HG03066 (cell line): ENCODE results near the gene FABP6.

Experiments used
- ATAC-seq: cut with Tn5 transposase; IDR thresholded peaks from one replicate; pipeline ENCODE4 v1.9.1; 2021; ENCODE audit warnings: low read depth; ENCODE audit not compliant: unreplicated experiment

The FABP6 gene

DNA sequence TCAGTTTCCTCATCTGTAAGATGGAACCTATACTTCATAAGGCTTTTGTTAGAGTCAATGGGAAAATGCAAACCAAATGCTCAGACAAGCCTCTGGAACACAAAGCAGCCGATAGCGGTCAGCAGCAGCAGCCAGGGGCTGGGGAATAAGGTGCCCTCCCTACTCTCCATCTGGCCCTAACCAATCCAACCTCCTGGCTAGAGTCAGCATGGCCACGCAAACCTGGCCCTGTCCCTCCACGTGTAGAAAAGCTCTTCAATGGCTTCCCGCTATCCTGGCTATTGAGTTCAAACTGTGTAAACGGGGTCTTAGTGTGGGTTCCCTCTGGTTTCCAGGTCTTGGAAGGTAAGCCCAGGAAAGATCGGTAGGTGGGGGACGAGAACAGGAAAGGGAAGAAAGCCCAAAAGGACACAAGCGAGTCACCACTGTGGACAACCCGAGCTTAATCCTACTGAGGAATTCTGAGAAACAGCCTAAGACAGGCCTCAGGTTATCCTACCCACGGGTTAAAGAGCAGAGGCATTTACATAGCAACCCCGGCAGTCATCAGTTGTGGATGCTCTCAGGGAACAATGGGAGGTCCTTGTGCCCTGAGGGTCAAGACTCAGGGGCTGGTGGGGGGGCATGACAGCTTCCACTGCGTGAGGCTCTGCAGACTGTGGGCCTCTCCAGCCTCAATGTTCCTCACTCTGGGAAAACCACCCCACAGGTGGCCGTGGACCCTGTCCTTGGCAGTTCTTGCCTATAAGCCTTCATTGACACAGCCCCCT lies 30.9 kb downstream of the FABP6 start:
- ATAC-seq: no peak

DNA sequence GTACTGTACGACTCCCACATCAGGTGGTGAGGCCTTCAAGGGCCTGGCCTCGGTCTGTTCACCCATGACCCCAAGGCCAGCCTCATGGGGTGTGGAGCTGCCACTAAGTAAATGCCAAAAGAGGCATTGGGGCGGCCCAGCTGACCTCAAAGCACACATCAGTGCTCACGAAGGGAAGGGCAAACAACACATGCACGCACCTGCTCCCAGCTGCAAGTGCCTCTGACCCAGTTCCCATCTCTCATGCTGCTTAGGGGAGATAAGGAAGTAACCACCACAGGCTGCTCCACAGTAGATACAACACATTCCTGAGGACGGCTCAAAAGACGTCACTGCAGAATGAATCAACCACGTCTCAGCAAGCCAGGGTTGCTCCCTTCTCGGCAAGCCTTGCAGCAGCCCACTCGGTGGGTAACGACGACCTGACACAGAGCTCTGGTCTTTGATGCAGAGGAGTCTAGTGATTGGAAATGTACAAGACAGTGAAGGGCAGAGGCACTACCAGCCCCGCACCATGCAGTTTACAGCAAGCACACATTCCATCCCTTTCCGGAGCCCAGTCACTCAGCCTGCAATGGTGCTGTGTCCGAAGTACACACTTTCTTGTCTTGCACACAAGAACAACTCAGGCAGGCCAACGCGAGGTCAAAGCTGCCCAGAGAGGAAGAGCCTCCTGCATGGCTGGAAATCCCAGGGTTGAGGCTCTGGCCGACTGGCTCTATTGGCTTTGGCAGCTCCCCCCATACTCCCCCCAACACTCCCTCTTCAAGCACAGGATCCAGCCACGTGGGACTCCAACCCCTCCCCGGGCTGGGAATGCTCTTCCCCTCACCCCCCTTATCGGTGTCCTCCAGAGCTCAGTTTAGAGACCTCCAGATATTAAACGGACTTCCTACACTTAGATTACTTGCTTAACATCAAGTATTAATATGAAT lies 31.8 kb downstream of the FABP6 start:
- ATAC-seq: peak; percentile 62

DNA sequence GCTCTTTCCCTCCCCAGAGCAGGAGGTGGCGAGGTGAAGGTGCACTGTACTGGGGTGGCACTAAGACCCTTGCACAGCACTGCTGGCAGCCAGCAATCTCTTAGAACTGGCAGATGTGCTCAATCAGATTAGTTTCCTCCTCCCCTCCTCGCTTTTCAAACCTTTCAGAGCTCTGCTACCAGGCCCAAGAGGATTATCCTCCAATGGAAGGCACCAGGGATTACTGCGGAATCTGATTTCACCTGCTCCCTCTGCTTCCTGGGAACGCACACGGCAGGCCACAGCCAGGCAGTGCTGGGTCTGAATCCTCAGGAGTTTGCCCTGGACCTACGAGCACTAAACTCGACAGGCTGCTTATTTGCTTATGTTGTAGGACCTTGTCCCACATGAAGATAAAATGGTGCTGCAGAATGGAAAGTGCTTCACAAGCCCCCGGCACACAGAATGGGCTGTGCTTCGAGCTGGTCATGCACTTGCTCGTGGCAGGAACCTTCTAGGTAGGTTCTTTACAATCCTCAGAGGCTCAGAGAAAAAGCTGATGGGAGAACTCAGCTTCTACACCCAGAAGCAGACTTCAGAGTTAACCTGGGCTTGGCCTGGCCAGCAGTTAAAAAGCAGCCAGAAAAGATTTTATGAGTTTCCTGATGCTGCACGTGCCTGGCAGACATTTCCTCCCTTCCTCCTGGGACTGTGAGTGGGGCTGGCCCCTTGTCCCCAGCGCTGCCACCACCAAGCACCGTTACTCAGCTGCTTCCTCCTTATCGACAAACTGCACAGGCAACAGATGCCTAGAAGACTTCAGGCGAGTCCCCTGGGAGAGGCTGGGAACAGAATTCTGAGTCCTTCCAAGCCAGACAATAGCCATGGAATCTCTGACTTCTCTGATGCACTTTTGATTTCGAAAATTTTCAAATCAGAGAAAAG lies 33.1 kb downstream of the FABP6 start:
- no peak for ATAC-seq

DNA sequence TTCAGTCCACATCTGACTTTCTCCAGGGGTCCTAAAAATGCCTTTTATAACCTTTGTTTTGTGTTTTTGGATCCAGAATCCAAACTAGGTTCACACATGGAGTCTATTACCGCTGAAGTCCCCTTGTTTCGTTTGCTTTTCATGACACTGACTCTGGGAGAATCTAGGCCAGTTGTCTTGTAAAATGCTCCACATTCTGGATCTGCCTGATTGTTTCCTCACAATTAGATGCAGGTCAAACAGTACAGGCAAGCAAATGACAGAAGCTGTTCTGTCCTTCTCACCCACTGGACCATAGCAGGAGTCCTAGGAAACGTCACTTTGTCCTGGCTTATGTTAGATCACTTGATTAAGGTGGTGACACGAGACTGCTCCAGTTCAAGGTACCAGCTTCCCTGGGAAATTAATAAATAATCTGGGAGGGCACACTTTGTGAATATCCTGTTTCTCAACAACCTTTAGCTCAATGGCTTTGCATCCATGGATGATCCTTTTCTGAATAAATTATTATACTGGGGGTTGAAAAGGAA lies 34.1 kb downstream of the FABP6 start:
- ATAC-seq: no peak

DNA sequence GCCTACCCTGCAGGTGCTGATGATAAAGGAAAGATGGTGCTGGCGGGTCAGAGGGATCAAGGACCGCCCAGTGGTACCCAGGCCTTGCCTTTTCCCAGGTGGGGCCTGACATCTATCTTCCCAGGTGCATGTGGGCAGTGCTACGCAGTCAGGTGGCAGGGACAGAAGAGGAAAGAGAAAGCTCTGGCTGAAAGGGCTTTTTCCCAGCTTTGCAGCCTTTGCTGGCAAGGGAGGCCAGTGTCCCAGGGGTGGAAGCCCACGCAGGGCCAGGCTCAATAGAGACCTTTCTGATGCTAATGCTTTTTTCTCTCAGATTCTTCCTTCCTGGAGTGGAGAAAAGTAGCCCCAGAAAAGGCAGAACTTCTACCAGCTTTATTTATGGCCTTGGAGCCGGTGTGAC lies 36.7 kb downstream of the FABP6 start:
- ATAC-seq: no peak

DNA sequence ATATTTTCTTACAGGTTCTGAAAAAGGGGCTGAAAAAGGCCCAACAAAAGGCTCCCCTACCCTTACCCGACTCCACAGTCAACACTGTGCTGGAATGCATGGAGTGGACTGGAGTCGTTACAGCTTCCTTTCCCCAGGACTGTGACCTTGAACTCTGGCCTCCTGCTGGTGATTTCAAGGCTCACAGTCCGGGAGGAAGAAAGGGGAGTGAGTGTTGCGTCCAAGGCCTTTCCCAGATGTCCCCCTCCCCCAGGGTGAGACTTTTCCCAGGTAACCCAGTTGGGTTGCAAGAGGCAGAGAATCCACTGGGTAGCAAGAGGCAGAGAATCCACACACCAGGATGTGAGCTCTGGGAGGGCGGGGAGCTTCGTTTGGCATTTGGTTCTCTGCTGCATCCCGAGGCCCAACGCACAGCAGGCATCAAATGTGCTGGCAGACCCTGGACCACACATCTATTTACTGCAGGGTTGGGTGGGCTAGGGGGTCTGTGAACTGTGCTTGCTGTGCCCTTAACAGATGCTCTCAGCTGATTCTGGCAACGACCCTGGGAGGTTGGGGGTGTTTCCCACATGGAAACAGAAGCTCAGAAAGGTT lies 37.5 kb downstream of the FABP6 start:
- no peak for ATAC-seq

DNA sequence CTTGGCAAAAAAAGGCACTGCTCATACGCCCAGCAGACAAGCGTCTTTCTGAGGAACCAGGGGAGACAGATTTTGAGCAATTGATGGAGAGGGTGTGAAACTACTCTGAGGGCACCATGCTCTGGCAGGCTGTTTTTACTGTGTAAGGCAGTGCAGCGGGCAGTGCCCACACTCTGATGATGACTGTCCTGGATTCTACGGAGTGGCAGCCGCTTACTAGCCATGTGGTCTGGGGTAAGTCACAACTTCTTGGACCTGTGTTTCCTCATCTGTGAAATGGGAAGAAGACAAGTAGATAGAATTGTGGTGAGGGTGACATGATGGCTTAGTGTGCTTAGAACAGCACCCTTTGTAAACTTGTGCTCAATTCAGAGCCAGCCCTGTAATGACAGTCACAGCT lies 38.8 kb downstream of the FABP6 start:
- no peak for ATAC-seq

DNA sequence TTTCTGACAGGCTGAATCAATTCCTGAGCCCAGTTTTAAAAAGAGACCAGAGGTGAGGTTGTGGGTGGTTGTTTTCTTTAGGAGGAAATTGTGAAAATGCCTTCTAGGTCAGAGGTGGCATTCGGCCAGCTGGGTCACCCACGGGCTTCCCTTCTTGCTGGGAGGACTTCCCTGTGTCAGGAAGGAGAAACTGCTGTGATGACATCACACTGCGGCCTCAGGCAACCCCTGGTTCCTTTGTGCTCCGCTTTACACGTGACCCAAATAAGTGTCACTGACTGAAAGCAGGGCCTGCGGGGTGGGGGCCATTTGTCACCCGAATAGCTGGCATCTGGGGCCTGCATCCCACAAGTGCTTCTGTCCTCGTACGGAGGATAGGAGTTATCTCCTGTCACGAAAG lies 39.7 kb downstream of the FABP6 start:
- ATAC-seq: no peak

DNA sequence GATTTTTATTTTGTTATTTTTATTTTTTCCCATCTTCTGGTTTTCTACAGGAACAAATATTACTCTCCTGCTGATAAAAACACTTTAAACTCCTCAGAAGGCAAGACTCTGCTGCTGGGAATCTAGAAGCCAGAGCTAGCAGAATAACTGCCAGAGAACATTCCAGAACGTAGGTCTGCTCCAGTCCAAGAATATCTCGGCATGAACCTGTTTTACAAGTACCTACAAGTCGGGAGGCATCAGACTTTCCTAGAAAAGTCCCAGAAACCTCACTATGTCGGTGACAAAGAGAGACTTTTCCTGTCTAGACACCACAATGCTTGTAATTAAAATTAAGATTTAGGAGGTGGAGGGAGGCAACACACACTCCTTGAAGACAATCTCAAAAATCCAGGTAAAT lies 41.4 kb downstream of the FABP6 start:
- no peak for ATAC-seq

DNA sequence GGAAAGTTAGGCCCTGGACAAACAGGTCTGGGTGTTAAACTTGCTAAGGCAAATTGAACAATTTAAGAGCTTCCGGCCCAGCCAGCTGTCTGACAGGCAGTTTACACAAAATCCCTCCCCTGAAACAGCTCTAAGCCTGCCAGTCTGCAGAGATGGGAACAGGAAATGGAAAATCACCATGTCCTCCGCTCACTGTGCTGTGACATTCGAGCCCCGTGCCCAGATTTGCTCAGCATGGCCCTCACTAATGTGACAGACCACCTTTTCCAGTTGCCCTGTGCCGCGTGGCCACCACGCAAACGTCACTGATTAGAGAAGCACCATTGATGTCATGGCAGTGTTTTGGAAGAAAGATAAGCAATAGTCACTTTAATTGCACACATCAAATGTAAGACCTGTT lies 42.1 kb downstream of the FABP6 start:
- ATAC-seq: no peak

DNA sequence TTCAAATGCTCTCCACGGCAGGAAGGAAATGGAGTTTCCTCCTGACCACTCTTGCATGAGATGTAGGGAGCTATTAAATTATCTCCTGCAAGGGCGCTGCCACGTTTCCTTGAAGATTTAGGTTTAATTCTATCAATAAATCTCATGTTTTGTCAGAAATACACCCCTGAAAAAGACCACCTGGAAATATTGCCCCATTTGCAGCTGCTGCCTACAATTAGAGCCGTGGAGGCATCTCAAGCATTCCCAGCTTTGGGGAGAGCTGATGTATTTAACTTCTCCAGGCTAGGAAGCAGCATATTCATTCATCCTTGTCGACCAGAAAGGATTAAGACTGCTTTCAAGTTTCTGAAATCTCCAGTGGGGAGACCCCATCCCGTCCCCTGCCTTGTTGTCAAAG lies 42.5 kb downstream of the FABP6 start:
- ATAC-seq: no peak

DNA sequence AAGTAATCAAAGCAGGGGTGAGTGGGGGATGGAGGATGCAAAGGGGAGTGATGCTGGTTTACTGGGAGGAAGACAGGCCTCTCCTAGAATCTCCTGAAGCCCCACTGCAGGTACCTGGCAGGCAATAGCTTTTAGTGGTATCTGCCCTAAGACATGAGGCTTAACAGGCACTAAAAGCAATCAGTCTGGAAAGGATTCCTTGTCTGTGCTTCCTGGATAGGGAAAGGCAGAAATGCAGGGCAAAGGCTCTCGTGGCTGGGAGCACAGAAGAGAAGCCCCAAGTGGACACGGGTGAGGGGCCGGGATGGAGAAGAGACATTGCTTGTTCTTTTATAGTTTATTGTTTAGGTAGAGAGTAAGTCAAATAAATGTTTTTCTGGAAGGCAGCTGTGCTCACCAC lies 43.0 kb downstream of the FABP6 start:
- no peak for ATAC-seq

DNA sequence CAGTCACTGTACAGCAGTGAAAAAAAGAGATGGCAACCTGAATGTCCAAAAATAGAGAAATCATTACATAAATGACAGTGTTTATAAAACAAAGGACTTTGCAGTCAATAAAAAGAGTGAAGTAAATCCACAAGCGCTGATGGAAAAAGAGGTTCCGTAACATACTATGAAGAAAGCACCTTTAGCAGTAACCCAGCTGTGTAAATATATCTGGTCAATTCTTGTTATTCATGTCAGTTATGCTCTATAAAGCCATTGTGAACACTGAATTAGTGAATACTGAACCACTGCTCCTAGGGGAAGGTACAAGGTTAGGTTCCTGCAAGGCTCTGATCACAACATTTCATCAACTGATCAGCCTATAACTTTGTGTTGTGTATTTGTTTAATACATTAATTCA lies 43.6 kb downstream of the FABP6 start:
- no peak for ATAC-seq

DNA sequence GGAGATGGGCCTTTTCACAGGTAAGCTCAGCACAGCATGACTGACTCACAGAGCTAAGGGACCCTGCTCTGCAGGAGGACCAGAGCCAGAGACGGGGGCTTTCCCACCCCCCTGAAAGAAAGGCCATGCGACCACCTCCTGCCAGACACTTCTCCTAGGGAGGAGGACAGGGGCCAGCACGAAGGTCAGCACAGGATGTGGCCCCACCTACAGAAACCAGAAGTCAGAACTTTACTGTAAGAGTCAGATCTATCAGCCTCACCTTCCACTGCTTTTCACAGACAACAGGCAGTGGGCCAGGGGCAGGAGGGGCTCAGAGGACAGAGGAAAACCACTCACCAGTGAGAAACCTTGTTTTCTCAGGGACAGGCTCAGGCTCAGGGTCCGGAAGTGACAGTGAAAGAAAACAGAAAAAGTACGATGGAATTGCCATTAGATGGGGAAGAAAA lies 45.2 kb downstream of the FABP6 start:
- no peak for ATAC-seq

DNA sequence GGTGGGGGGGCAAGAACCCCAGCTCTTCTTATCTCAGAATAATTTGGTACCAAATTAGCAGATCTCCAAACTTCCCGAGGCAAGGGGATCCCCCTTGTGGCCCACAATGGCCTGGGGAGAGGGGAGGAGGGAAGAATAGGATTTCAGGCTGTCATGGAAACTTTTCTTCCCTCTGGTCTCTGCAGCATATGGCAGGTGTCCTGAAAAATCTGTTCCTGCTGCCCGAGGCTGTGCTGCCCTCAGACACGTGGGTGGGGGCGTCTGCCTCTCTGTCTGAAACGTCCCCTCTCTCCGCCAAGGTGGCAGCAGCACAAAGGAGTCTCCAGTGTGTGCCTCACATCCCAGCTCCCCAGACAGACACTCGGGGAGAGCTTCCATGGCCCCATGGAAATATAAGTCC lies 49.0 kb downstream of the FABP6 start:
- ATAC-seq: no peak

DNA sequence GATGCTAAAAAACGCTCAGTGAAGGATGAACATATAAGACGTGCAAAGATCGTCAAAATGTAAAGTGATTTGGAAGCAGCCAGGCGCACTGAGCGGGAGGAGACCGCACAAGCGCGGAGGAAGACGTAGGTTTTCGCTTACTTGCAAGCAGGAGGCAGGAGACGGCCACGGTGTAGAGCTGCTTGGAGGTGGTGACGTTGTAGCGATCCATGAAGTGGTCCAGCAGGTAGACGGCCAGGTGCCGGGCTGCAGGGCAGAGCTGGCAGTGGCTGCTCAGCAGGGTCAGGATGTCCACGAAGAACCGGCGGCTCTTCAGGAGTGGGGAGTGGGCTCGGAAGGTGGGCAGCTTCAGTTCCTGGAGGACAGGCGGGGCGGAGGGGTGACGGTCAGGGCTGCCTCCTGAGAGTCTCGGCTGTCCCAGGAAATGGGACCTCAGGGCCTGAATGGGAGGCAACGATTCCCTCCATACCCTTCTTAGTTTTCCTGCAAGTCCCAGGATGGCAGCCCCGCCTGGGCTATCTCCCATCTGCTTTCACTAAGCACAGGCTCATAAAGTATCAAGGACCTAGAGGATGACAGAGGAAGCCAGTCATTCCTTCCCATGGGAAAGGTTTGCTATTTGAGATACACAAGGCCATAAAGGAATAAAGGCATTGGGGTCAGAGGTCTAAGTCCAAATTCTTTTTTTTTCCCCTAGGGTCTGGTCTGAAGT lies 51.2 kb downstream of the FABP6 start:
- ATAC-seq: no peak

DNA sequence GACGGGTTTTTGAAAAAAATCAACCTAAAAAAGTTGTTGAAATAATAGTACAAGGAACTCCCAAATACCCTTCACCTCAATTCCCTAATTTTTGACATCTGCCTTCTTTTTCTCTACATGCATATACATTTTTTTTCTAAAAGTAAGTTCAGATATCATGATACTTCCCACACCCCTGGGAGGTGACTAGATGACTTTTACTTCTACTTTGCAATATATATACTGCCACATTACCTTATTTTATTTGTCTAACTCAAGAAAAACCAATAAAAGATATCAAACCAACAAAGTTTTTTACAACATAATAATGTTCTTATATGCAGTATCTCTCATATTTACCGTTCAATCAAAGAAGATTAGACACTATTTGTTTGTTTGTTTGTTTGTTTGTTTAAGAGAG lies 52.0 kb downstream of the FABP6 start:
- no peak for ATAC-seq

DNA sequence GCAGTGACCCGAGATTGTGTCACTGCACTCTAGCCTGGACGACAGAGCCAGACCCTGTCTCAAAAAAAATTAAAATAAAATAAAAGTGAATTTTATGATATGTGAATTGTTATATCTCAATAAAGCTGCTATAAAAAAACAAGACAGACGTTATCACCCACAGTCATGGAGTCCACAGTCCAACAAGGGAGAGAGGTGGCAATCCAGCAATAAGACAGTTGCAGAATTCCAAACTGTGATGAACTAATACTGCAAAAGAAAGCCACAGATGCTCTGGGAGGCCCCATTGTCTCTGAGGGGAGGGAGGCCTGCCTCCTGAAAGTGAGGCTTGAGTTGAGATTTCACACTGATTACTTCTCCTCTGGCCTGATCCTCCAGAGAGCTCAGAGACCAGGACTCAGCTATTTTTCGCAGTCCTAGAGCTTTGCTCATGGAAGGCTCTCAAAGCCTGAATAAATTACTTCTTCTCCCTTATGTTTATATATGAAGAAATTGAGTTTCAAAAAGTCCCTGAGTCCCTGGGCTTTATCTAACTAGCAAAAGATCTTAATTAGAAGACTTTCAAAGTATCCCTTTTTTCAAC lies 55.1 kb downstream of the FABP6 start:
- no peak for ATAC-seq

DNA sequence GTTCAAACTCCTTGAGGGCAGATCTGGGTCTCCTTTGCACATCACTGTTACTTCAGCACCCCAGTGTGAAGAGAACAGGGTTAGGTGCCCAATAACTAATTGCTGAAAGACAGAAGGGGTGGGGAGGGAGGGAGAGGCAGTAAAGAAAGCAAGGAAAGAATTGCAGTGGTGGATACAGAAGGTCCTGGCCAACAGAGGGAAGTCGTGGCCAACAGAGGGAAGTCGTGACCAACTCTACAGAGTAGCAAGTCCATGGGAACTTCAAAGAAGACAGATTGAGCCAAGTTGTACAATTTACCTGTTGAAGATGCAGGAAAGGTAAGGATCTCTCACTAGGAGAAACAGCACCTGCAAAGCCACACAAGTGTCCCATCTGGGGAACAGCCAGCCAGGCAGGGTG lies 56.0 kb downstream of the FABP6 start:
- no peak for ATAC-seq
